Measurements from ENCODE around the gene NFU1. TPM values are rescaled to one million over a fixed set of nuclear protein-coding genes. Genes with fewer than 3 reads are reported as not detected.

NFU1 gene
- total RNA-seq, 1 donor from 2014 or later: 24.3 TPM

- intact Hi-C loops (cut with micrococcal nuclease): loop anchor here (1.0 to 5.0 kb wide), 9 partner anchors 15 to 1325 kb away; partner anchors contain the start of genes AAK1, APLF, C1D and FBXO48
- CTCF ChIA-PET: no interaction called here
- H3K4me1 Mint-ChIP-seq: peaks cover 32% of the 10 kb centered on the region
- no peaks in the 10 kb centered on the region for H3K9me3 Mint-ChIP-seq
- H3K36me3 Mint-ChIP-seq (ENCODE audit: low read depth): no peaks in the 10 kb centered on the region
- DNase-seq: no peak
- POLR2A ChIA-PET: interaction anchor here (1.0 kb wide), 1 partner anchor 49 kb away, joined by 8 read pairs; the partner anchor contains the start of gene NFU1
- peak overlapping the region; percentile 88 for H3K4me3 Mint-ChIP-seq
- no peak for ATAC-seq (ENCODE audit: low read depth)
- no peak for TF ChIP-seq CTCF (IDR thresholded peaks at IDR 0.05)
- H3K27me3 Mint-ChIP-seq: no peaks in the 10 kb centered on the region
- H3K27ac Mint-ChIP-seq: peak overlapping the region; percentile 81
Observed at GRCh38 chr2:69387770-69388481, 49.3 kb downstream of the NFU1 start.

GRCh38 chr2:69386789-69387734, 50.2 kb downstream of the NFU1 start, which contains the start of gene GFPT1:
TSS of gene GFPT1 (minus strand) at chr2:69387227. CDS start at chr2:69387071, 156 bp downstream.
- intact Hi-C loops (cut with micrococcal nuclease): loop anchor here (1.0 to 5.0 kb wide), 9 partner anchors 14 to 1324 kb away; partner anchors contain the start of genes AAK1, APLF, C1D and FBXO48
- Mint-ChIP-seq H3K4me3 (peak within 1 kb of the TSS; percentile 88), H3K27ac (peak within 1 kb of the TSS; percentile 81)

GRCh38 chr2:69386360-69386759, 50.9 kb downstream of the NFU1 start:
- Mint-ChIP-seq H3K36me3 (ENCODE audit: low read depth) (peaks cover 4% of the 10 kb centered on the region), H3K4me1 (peaks cover 40% of the 10 kb centered on the region), H3K9me3 (no peaks in the 10 kb centered on the region), H3K27me3 (no peaks in the 10 kb centered on the region), H3K27ac (peak overlapping the region; percentile 65), H3K4me3 (peak overlapping the region; percentile 88)
- ChIA-PET CTCF (interaction anchor here (1.3 to 1.8 kb wide), 2 partner anchors 11 to 51 kb away, joined by 3 to 6 read pairs; partner anchors contain the start of gene NFU1), POLR2A (interaction anchor here (0.6 to 1.5 kb wide), 4 partner anchors 15 to 730 kb away, joined by 3 to 16 read pairs (median 6); partner anchors contain the start of gene NFU1)
- intact Hi-C loops (cut with micrococcal nuclease): loop anchor here (2.0 to 5.0 kb wide), 7 partner anchors 14 to 920 kb away; partner anchors contain the start of genes AAK1, APLF, FBXO48 and GMCL1
- no peak for ATAC-seq (ENCODE audit: low read depth)
- DNase-seq: no peak
- no peak for TF ChIP-seq CTCF (IDR thresholded peaks at IDR 0.05)

More at GRCh38 chr2:69386789-69387734, 50.2 kb downstream of the NFU1 start, which contains the start of gene GFPT1:
- POLR2A ChIA-PET: interaction anchor here (0.6 to 1.5 kb wide), 4 partner anchors 16 to 730 kb away, joined by 3 to 16 read pairs (median 6); partner anchors contain the start of gene NFU1
- ATAC-seq (ENCODE audit: low read depth) (peak; percentile 97), DNase-seq (peak; percentile 94)
- Mint-ChIP-seq H3K9me3 (no peaks in the 10 kb centered on the region), H3K4me1 (peaks cover 38% of the 10 kb centered on the region), H3K36me3 (ENCODE audit: low read depth) (peaks cover 4% of the 10 kb centered on the region), H3K27me3 (no peaks in the 10 kb centered on the region)
- TF ChIP-seq CTCF (IDR thresholded peaks at IDR 0.05): no peak
- CTCF ChIA-PET: interaction anchor here (1.3 to 1.8 kb wide), 2 partner anchors 11 to 50 kb away, joined by 3 to 6 read pairs; partner anchors contain the start of gene NFU1

GRCh38 chr2:69385443-69386151, 51.6 kb downstream of the NFU1 start:
- peaks cover 4% of the 10 kb centered on the region for H3K36me3 Mint-ChIP-seq (ENCODE audit: low read depth)
- CTCF ChIA-PET: interaction anchor here (1.3 to 1.8 kb wide), 2 partner anchors 10 to 52 kb away, joined by 3 to 6 read pairs; partner anchors contain the start of gene NFU1
- H3K4me1 Mint-ChIP-seq: peaks cover 46% of the 10 kb centered on the region
- H3K27ac Mint-ChIP-seq: peak overlapping the region; percentile 65
- H3K9me3 Mint-ChIP-seq: no peaks in the 10 kb centered on the region
- no peaks in the 10 kb centered on the region for H3K27me3 Mint-ChIP-seq
- DNase-seq (no peak), ATAC-seq (ENCODE audit: low read depth) (no peak)
- peak overlapping the region; percentile 88 for H3K4me3 Mint-ChIP-seq
- no peak for TF ChIP-seq CTCF (IDR thresholded peaks at IDR 0.05)
- POLR2A ChIA-PET: interaction anchor here (1.4 to 1.5 kb wide), 2 partner anchors 52 to 308 kb away, joined by 3 to 16 read pairs; partner anchors contain the start of gene NFU1
- intact Hi-C loops (cut with micrococcal nuclease): loop anchor here (2.0 to 5.0 kb wide), 7 partner anchors 13 to 919 kb away; partner anchors contain the start of genes AAK1, APLF, FBXO48 and GMCL1

Data from activated B cell treated with CpG ODN at 0.5 μM for 24 hours (primary cell).